Right lobe of liver (tissue), 4 donors: ENCODE results near the gene ATP1B2.

Experiments
- POLR2A ChIP-seq: fragments of 450-650 bp; IDR thresholded peaks from one replicate; pipeline ENCODE4 v1.6.1; 2017; ENCODE audit warnings: antibody characterized with exemption, mild to moderate bottlenecking
- TF ChIP-seq, protein P1 (sequence below), 4 donors: fragments of 200-600 bp in 3 of 4; fragments of 450-650 bp in 1 of 4; IDR thresholded peaks; one replicate each; pipeline versions ENCODE4 v1.5.1 to v1.8.0; 2016 to 2022; ENCODE audit warnings: antibody characterized with exemption in 4 of 4, mild to moderate bottlenecking in 2 of 4
- donor health status: DM: no; HTN: no; CAD: no.
- donor health status: DM: no; HTN: no; CAD: no.
- donor health status: DM: no; HTN: yes; CAD: no.

DNA sequence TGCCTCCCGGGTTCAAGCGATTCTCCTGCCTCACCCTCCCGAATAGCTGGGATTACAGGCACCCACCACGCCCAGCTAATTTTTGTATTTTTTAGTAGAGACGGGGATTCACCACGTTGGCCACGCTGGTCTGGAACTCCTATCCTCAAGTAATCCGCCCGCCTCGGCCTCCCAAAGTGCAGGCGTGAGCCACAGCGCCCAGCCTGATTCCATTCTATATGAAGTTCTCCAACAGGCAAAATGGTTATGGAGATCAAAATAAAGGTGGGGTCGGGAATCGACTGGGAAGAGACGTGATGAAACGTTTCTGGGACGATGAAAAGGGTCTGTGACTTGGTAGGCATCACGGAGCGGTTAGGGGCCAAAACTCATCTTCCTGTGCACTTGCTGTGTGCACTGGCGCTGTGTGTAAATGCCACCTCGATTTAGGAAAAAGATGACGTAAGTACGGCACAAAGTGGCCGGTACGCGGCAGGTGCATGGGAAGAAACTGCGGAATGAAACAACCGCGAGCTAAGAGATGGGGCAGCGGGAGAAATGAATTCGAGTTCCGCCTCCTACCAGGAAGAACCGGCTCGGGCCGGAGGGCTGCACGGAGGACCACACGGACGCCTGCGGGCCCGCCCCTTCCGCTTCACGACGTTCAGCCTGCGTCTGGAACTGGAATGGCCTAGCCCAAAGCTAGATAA is 35.0 kb downstream of the ATP1B2 start:
- TF ChIP-seq POLR2A: no peak
- TF ChIP-seq, protein P1, sequence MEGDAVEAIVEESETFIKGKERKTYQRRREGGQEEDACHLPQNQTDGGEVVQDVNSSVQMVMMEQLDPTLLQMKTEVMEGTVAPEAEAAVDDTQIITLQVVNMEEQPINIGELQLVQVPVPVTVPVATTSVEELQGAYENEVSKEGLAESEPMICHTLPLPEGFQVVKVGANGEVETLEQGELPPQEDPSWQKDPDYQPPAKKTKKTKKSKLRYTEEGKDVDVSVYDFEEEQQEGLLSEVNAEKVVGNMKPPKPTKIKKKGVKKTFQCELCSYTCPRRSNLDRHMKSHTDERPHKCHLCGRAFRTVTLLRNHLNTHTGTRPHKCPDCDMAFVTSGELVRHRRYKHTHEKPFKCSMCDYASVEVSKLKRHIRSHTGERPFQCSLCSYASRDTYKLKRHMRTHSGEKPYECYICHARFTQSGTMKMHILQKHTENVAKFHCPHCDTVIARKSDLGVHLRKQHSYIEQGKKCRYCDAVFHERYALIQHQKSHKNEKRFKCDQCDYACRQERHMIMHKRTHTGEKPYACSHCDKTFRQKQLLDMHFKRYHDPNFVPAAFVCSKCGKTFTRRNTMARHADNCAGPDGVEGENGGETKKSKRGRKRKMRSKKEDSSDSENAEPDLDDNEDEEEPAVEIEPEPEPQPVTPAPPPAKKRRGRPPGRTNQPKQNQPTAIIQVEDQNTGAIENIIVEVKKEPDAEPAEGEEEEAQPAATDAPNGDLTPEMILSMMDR (IDR thresholded peaks at IDR 0.05): no peak
